Neural progenitor cell (in vitro differentiated cells): ENCODE measurements around the gene MVB12B. TPM values are rescaled to one million over a fixed set of nuclear protein-coding genes. Genes with fewer than 3 reads are reported as not detected.

Experiments used
- DNase-seq: peaks from one replicate; pipeline ENCODE4 v3.0.0-alpha.2; 2016; ENCODE audit warnings: low spot score
- H2AFZ ChIP-seq: fragments of 200-600 bp; sonication (generic); replicated peaks from 2 replicates; pipeline ENCODE4 v1.6.1; 2016; ENCODE audit warnings: antibody characterized with exemption
- H3F3A ChIP-seq: fragments of 200-600 bp; sonication (generic); 2 replicates; pipeline ENCODE4 v1.6.1; 2016; ENCODE audit warnings: antibody characterized with exemption, low read depth
- H3K27ac ChIP-seq: fragments of 200-600 bp; sonication (generic); 2 replicates; pipeline ENCODE4 v1.5.1; 2016; ENCODE audit warnings: mild to moderate bottlenecking
- H3K27me3 ChIP-seq: fragments of 200-600 bp; sonication (generic); 2 replicates; pipeline ENCODE4 v1.6.1; 2016; ENCODE audit warnings: mild to moderate bottlenecking, moderate library complexity
- H3K36me3 ChIP-seq: fragments of 200-600 bp; sonication (generic); 2 replicates; pipeline ENCODE4 v1.5.1; 2016
- H3K4me1 ChIP-seq: fragments of 200-600 bp; sonication (generic); 2 replicates; pipeline ENCODE4 v1.6.1; 2016; ENCODE audit warnings: mixed run types
- H3K4me2 ChIP-seq: fragments of 200-600 bp; sonication (generic); 2 replicates; pipeline ENCODE4 v1.6.1; 2016
- H3K4me3 ChIP-seq: fragments of 200-600 bp; sonication (generic); 2 replicates; pipeline ENCODE4 v1.5.1; 2016
- H3K79me2 ChIP-seq: fragments of 200-600 bp; sonication (generic); 2 replicates; pipeline ENCODE4 v1.6.1; 2016; ENCODE audit warnings: low read depth
- H3K9ac ChIP-seq: fragments of 200-600 bp; sonication (generic); 2 replicates; pipeline ENCODE4 v1.6.1; 2016
- H3K9me3 ChIP-seq: fragments of 200-600 bp; sonication (generic); 2 replicates; pipeline ENCODE4 v1.5.1; 2016; ENCODE audit warnings: low read depth
- H4K20me1 ChIP-seq: fragments of 200-600 bp; sonication (generic); 2 replicates; pipeline ENCODE4 v1.6.1; 2016; ENCODE audit warnings: low read depth
- H3K27ac Mint-ChIP-seq: 3 replicates; pipeline ENCODE4 v1.8.0; 2021; ENCODE audit warnings: mixed read lengths
- H3K27me3 Mint-ChIP-seq: 2 replicates; pipeline ENCODE4 v1.8.0; 2022; ENCODE audit warnings: low read depth, mild to moderate bottlenecking, inconsistent platforms, moderate library complexity, mixed read lengths; ENCODE audit not compliant: insufficient read depth
- H3K36me3 Mint-ChIP-seq: 3 replicates; pipeline ENCODE4 v1.8.0; 2021; ENCODE audit warnings: mixed read lengths
- H3K4me1 Mint-ChIP-seq: 3 replicates; pipeline ENCODE4 v1.8.0; 2021; ENCODE audit warnings: mixed read lengths
- H3K4me3 Mint-ChIP-seq: 3 replicates; pipeline ENCODE4 v1.8.0; 2021; ENCODE audit warnings: mild to moderate bottlenecking, moderate library complexity, mixed read lengths
- H3K9me3 Mint-ChIP-seq: 3 replicates; pipeline ENCODE4 v1.8.0; 2020; ENCODE audit warnings: mixed read lengths
- EZH2 ChIP-seq: fragments of 200-600 bp; sonication (generic); IDR thresholded peaks from 2 replicates; pipeline ENCODE4 v1.6.1; 2017; ENCODE audit warnings: antibody characterized with exemption, mild to moderate bottlenecking, moderate library complexity
- EZH2phosphoT487 ChIP-seq: fragments of 200-600 bp; sonication (generic); IDR thresholded peaks from 2 replicates; pipeline ENCODE4 v1.6.1; 2017; ENCODE audit warnings: antibody characterized with exemption
- total RNA-seq: library from RNA; depleted of rRNA; stranded (reverse); fragments of >200 nt; gene quantifications from 2 replicates; pipeline ENCODE4 v1.2.3, GENCODE V29; 2015; ENCODE audit warnings: low replicate concordance
- TF ChIP-seq, protein P1 (sequence below): fragments of 200-600 bp; sonication (generic); IDR thresholded peaks from 2 replicates; pipeline ENCODE4 v1.5.1; 2017; ENCODE audit warnings: antibody characterized with exemption, mild to moderate bottlenecking

MVB12B gene
- total RNA-seq, 1 donor from 2014 or later, result 16.1 TPM

DNA sequence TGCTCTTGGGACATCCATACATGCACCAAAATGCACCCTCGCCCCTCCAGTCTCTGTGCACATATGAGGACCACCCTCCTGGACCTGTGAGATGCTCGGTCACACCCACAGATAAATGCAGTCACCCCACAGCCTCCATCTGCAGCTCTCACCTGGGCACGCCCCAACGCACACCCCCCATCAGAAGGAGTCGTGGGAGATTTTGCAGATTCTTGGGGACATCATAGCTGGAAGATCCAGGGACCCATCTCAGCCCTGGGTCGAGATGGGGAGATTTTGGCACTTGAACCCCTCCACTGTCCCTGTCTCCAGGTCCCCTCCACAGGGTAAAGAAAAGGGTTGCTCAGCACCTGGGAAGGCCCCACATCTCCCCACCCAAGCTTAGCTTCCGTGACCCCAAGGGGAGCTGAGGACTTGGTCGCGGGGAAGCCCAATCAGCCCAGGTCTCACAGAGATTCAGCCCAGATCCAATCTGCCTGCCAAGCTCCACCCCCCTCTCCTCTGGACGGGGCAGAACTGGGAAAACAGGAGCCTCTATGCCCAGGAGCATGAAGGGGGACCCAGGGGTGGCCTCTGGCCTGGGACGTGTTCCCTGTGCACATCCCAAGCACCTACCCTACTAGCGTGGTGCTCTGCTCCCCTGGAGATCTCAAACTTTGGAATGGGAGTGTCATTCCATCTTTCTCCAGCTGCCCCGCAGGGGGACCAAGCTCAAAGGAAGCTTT lies 197.9 kb downstream of the MVB12B start:
- Histone ChIP-seq H3K4me2 (no peak overlapping the region), H3F3A (peaks cover 16% of the 10 kb centered on the region), H3K36me3 (no peaks in the 10 kb centered on the region), H3K4me1 (peaks cover 32% of the 10 kb centered on the region), H3K9me3 (no peaks in the 10 kb centered on the region), H3K27me3 (peaks cover 3% of the 10 kb centered on the region), H3K4me3 (no peak overlapping the region), H4K20me1 (no peaks in the 10 kb centered on the region), H3K9ac (no peak overlapping the region), H3K79me2 (no peaks in the 10 kb centered on the region), H2AFZ (no peak overlapping the region), H3K27ac (no peak overlapping the region)
- Mint-ChIP-seq H3K9me3 (no peaks in the 10 kb centered on the region), H3K4me3 (no peak overlapping the region), H3K27ac (peak overlapping the region; percentile 27), H3K27me3 (peaks cover 19% of the 10 kb centered on the region), H3K4me1 (peaks cover 85% of the 10 kb centered on the region), H3K36me3 (no peaks in the 10 kb centered on the region)
- TF ChIP-seq EZH2 (no peak), EZH2phosphoT487 (no peak)
- TF ChIP-seq, protein P1, sequence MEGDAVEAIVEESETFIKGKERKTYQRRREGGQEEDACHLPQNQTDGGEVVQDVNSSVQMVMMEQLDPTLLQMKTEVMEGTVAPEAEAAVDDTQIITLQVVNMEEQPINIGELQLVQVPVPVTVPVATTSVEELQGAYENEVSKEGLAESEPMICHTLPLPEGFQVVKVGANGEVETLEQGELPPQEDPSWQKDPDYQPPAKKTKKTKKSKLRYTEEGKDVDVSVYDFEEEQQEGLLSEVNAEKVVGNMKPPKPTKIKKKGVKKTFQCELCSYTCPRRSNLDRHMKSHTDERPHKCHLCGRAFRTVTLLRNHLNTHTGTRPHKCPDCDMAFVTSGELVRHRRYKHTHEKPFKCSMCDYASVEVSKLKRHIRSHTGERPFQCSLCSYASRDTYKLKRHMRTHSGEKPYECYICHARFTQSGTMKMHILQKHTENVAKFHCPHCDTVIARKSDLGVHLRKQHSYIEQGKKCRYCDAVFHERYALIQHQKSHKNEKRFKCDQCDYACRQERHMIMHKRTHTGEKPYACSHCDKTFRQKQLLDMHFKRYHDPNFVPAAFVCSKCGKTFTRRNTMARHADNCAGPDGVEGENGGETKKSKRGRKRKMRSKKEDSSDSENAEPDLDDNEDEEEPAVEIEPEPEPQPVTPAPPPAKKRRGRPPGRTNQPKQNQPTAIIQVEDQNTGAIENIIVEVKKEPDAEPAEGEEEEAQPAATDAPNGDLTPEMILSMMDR, result no peak
- DNase-seq, result no peak

DNA sequence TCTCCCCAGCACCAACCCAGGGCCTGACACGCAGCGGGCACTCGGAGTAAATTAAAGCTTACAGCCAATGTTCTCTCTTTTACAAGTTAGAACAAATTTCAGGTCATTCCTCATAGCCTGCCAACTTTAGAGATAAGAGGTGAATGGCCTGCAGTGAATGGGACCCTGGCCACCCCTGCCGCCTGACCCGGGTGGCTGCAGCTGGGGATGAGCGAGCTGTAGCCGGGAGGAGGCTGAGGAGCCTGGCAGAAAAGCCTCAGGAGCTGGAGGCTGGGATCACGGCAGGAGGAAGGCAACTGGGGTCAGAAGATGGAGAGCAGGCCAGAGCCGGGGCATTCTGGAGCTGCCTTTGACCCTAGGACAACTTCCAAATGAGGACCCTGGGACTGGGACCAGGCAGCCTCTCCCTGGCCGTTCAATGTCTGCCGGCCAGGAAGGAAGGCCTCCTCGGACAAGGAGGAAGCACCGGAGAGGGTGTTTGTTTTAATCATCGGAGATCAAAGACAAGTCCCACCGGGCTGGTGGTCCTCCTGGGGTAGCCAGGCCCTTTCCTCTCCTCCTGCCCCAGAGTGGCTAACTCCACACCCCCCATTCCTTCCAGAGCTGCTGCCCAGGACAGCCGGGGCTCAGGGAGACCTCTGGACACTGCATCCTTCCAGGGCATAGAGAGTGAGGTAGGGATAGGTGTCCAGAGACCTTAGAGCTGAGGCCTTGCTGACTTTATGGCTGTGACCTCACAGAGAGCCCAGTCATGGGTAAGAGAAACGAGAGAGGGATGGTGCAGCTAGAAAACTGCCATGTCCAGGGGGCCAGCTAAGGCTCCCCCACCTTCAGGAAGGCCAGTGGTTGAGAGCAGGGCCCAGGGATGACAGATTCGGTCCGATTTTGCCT lies 199.8 kb downstream of the MVB12B start:
- Mint-ChIP-seq H3K4me3 (peak overlapping the region; percentile 51), H3K27ac (peak overlapping the region; percentile 43), H3K36me3 (no peaks in the 10 kb centered on the region), H3K9me3 (no peaks in the 10 kb centered on the region), H3K27me3 (peaks cover 19% of the 10 kb centered on the region), H3K4me1 (peaks cover 73% of the 10 kb centered on the region)
- DNase-seq, result no peak
- H3K36me3 ChIP-seq, result no peaks in the 10 kb centered on the region
- H3F3A ChIP-seq, result peaks cover 3% of the 10 kb centered on the region
- H3K9me3 ChIP-seq, result no peaks in the 10 kb centered on the region
- H4K20me1 ChIP-seq, result no peaks in the 10 kb centered on the region
- no peak overlapping the region for H2AFZ ChIP-seq
- H3K4me2 ChIP-seq, result no peak overlapping the region
- peaks cover 30% of the 10 kb centered on the region for H3K4me1 ChIP-seq
- H3K4me3 ChIP-seq, result no peak overlapping the region
- TF ChIP-seq EZH2 (no peak), EZH2phosphoT487 (no peak)
- TF ChIP-seq, protein P1, result no peak
- H3K27ac ChIP-seq, result no peak overlapping the region
- peaks cover 3% of the 10 kb centered on the region for H3K27me3 ChIP-seq
- no peaks in the 10 kb centered on the region for H3K79me2 ChIP-seq
- H3K9ac ChIP-seq, result no peak overlapping the region

DNA sequence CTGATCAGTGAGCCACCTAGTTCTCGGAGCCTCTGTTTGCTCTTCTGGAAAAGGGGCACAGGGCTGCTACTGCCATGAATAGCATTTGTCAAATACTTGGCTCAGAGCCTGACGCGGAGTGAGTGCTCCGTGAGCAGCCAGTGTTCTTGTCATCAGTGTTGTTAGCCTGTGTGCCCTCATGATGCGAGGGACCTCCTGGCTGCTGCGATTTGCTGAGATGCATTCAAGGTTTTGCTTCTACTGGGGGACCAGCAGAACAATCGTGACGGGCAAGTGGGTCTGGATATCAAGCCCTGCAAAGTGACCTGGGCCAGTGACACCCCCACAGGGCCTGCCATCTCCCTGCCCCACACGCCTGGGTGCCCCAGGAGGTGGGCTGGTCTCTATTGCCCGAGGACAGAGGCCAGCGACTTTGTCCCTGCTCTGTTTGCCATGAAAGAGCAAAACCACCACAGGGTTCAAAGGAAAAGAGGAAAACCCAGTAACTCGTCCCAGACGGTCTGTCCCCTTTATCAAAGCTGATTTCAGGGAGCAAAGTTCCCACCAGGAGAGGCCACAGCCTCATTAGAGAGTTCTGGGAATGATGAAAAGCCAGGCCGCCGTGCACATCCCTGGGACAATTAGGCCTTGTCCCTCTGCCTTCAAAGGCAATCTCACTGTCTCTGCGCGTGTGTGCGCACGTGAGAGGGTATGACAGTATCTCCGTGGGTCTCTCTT lies 200.6 kb downstream of the MVB12B start:
- no peaks in the 10 kb centered on the region for H4K20me1 ChIP-seq
- Mint-ChIP-seq H3K9me3 (no peaks in the 10 kb centered on the region), H3K36me3 (no peaks in the 10 kb centered on the region), H3K4me3 (peak overlapping the region; percentile 51), H3K4me1 (peaks cover 71% of the 10 kb centered on the region), H3K27me3 (peaks cover 19% of the 10 kb centered on the region), H3K27ac (peak overlapping the region; percentile 43)
- no peaks in the 10 kb centered on the region for H3K9me3 ChIP-seq
- no peaks in the 10 kb centered on the region for H3K36me3 ChIP-seq
- H3K4me3 ChIP-seq, result no peak overlapping the region
- no peak overlapping the region for H3K27ac ChIP-seq
- H3F3A ChIP-seq, result no peaks in the 10 kb centered on the region
- DNase-seq, result no peak
- H3K27me3 ChIP-seq, result peaks cover 6% of the 10 kb centered on the region
- H3K79me2 ChIP-seq, result no peaks in the 10 kb centered on the region
- no peak overlapping the region for H2AFZ ChIP-seq
- H3K4me1 ChIP-seq, result peaks cover 30% of the 10 kb centered on the region
- TF ChIP-seq EZH2 (no peak), EZH2phosphoT487 (no peak)
- TF ChIP-seq, protein P1, result no peak
- H3K4me2 ChIP-seq, result peak overlapping the region; percentile 21
- no peak overlapping the region for H3K9ac ChIP-seq
